ENCODE results near the gene OCRL.

OCRL gene

GRCh38 chrX:129629837-129630236, 89.8 kb downstream of the OCRL start:
- no peak overlapping the region for H3K4me2 ChIP-seq (ENCODE audit: low read length)
- no peaks in the 10 kb centered on the region for H3K79me2 ChIP-seq (ENCODE audit: control insufficient read depth, low read length)
- no peak overlapping the region for H3K27ac ChIP-seq (ENCODE audit: low read depth, low read length)
- no peaks in the 10 kb centered on the region for H3F3A ChIP-seq (ENCODE audit: control insufficient read depth, insufficient read depth)
- no peaks in the 10 kb centered on the region for H3K9me3 ChIP-seq (ENCODE audit: control insufficient read depth, insufficient read depth, low read length)
- no peaks in the 10 kb centered on the region for H3K36me3 ChIP-seq (ENCODE audit: control insufficient read depth, low read length)
- no peak for TF ChIP-seq EZH2phosphoT487 (IDR thresholded peaks at IDR 0.05; ENCODE audit: borderline replicate concordance, low read length)
- TF ChIP-seq CTCF (IDR thresholded peaks at IDR 0.05; ENCODE audit: low read depth, low read length, poor library complexity, severe bottlenecking): no peak
- peaks cover 8% of the 10 kb centered on the region for H3K4me1 ChIP-seq (ENCODE audit: control insufficient read depth, low read length)
- H3K4me3 ChIP-seq (ENCODE audit: low read length): no peak overlapping the region
- no peaks in the 10 kb centered on the region for H3K9me2 ChIP-seq (replicated peaks; ENCODE audit: control insufficient read depth, low read length)
- H4K20me1 ChIP-seq (ENCODE audit: control insufficient read depth, insufficient read depth, low read depth, low read length): no peaks in the 10 kb centered on the region
- no peaks in the 10 kb centered on the region for H3K27me3 ChIP-seq (ENCODE audit: control insufficient read depth, low read length)

GRCh38 chrX:129631849-129632248, 91.8 kb downstream of the OCRL start:
- Histone ChIP-seq H3K4me2 (ENCODE audit: low read length) (no peak overlapping the region), H3K4me3 (ENCODE audit: low read length) (no peak overlapping the region), H3F3A (ENCODE audit: control insufficient read depth, insufficient read depth) (no peaks in the 10 kb centered on the region), H3K79me2 (ENCODE audit: control insufficient read depth, low read length) (no peaks in the 10 kb centered on the region), H3K27ac (ENCODE audit: low read depth, low read length) (no peak overlapping the region), H3K9me3 (ENCODE audit: control insufficient read depth, insufficient read depth, low read length) (no peaks in the 10 kb centered on the region), H3K36me3 (ENCODE audit: control insufficient read depth, low read length) (no peaks in the 10 kb centered on the region), H3K9me2 (replicated peaks; ENCODE audit: control insufficient read depth, low read length) (no peaks in the 10 kb centered on the region), H3K27me3 (ENCODE audit: control insufficient read depth, low read length) (no peaks in the 10 kb centered on the region), H4K20me1 (ENCODE audit: control insufficient read depth, insufficient read depth, low read depth, low read length) (no peaks in the 10 kb centered on the region), H3K4me1 (ENCODE audit: control insufficient read depth, low read length) (no peaks in the 10 kb centered on the region)
- TF ChIP-seq EZH2phosphoT487 (IDR thresholded peaks at IDR 0.05; ENCODE audit: borderline replicate concordance, low read length) (no peak), CTCF (IDR thresholded peaks at IDR 0.05; ENCODE audit: low read depth, low read length, poor library complexity, severe bottlenecking) (no peak)

- H3K36me3 ChIP-seq (ENCODE audit: control insufficient read depth, low read length): no peaks in the 10 kb centered on the region
- H3K4me3 ChIP-seq (ENCODE audit: low read length): no peak overlapping the region
- no peak for TF ChIP-seq EZH2phosphoT487 (IDR thresholded peaks at IDR 0.05; ENCODE audit: borderline replicate concordance, low read length)
- no peak for TF ChIP-seq CTCF (IDR thresholded peaks at IDR 0.05; ENCODE audit: low read depth, low read length, poor library complexity, severe bottlenecking)
- no peaks in the 10 kb centered on the region for H3K27me3 ChIP-seq (ENCODE audit: control insufficient read depth, low read length)
- no peaks in the 10 kb centered on the region for H3K4me1 ChIP-seq (ENCODE audit: control insufficient read depth, low read length)
- no peaks in the 10 kb centered on the region for H3K79me2 ChIP-seq (ENCODE audit: control insufficient read depth, low read length)
- no peaks in the 10 kb centered on the region for H3F3A ChIP-seq (ENCODE audit: control insufficient read depth, insufficient read depth)
- H3K27ac ChIP-seq (ENCODE audit: low read depth, low read length): no peak overlapping the region
- H3K9me3 ChIP-seq (ENCODE audit: control insufficient read depth, insufficient read depth, low read length): no peaks in the 10 kb centered on the region
- no peaks in the 10 kb centered on the region for H3K9me2 ChIP-seq (replicated peaks; ENCODE audit: control insufficient read depth, low read length)
- no peak overlapping the region for H3K4me2 ChIP-seq (ENCODE audit: low read length)
- H4K20me1 ChIP-seq (ENCODE audit: control insufficient read depth, insufficient read depth, low read depth, low read length): no peaks in the 10 kb centered on the region
Observed at GRCh38 chrX:129632443-129632842, 92.4 kb downstream of the OCRL start.

GRCh38 chrX:129634541-129634940, 94.5 kb downstream of the OCRL start:
- Histone ChIP-seq H3K27me3 (ENCODE audit: control insufficient read depth, low read length) (no peaks in the 10 kb centered on the region), H3F3A (ENCODE audit: control insufficient read depth, insufficient read depth) (no peaks in the 10 kb centered on the region), H3K27ac (ENCODE audit: low read depth, low read length) (no peak overlapping the region), H3K36me3 (ENCODE audit: control insufficient read depth, low read length) (no peaks in the 10 kb centered on the region), H4K20me1 (ENCODE audit: control insufficient read depth, insufficient read depth, low read depth, low read length) (no peaks in the 10 kb centered on the region), H3K9me2 (replicated peaks; ENCODE audit: control insufficient read depth, low read length) (no peaks in the 10 kb centered on the region), H3K4me1 (ENCODE audit: control insufficient read depth, low read length) (no peaks in the 10 kb centered on the region), H3K4me3 (ENCODE audit: low read length) (no peak overlapping the region), H3K4me2 (ENCODE audit: low read length) (no peak overlapping the region), H3K79me2 (ENCODE audit: control insufficient read depth, low read length) (no peaks in the 10 kb centered on the region), H3K9me3 (ENCODE audit: control insufficient read depth, insufficient read depth, low read length) (no peaks in the 10 kb centered on the region)
- no peak for TF ChIP-seq CTCF (IDR thresholded peaks at IDR 0.05; ENCODE audit: low read depth, low read length, poor library complexity, severe bottlenecking)
- no peak for TF ChIP-seq EZH2phosphoT487 (IDR thresholded peaks at IDR 0.05; ENCODE audit: borderline replicate concordance, low read length)

Data from DOHH2 (cell line).